Peyer's patch (tissue), 4 donors: ENCODE data around the gene GZF1.

Source experiments
- CTCF ChIP-seq, 6 experiments: fragments of 450-650 bp in 4 of 6; fragments of 200-600 bp in 2 of 6; sonication (generic) in 1 of 6; IDR thresholded peaks; one replicate each; pipeline ENCODE4 v1.5.1; 2017 to 2019; ENCODE audit warnings: antibody characterized with exemption in 6 of 6, mild to moderate bottlenecking in 3 of 6, moderate library complexity in 1 of 6
- POLR2A ChIP-seq, 2 donors: fragments of 450-650 bp; IDR thresholded peaks; one replicate each; pipeline ENCODE4 v1.5.1; 2017; ENCODE audit warnings: antibody characterized with exemption in 2 of 2, mild to moderate bottlenecking in 2 of 2, moderate library complexity in 2 of 2

- TF ChIP-seq CTCF (IDR thresholded peaks at IDR 0.05) = no peak
- TF ChIP-seq POLR2A (IDR thresholded peaks at IDR 0.05) = no peak
Measured at GRCh38 chr20:23346002-23346401, 16.0 kb upstream of the GZF1 start.
